ENCODE measurements around the gene LIMK1. TPM values are rescaled to one million over a fixed set of nuclear protein-coding genes. Genes with fewer than 3 reads are reported as not detected.

Gene LIMK1
- total RNA-seq, 8 experiments from 2014 or later = 25.7 to 64.5 (median 34.1) TPM

DNA sequence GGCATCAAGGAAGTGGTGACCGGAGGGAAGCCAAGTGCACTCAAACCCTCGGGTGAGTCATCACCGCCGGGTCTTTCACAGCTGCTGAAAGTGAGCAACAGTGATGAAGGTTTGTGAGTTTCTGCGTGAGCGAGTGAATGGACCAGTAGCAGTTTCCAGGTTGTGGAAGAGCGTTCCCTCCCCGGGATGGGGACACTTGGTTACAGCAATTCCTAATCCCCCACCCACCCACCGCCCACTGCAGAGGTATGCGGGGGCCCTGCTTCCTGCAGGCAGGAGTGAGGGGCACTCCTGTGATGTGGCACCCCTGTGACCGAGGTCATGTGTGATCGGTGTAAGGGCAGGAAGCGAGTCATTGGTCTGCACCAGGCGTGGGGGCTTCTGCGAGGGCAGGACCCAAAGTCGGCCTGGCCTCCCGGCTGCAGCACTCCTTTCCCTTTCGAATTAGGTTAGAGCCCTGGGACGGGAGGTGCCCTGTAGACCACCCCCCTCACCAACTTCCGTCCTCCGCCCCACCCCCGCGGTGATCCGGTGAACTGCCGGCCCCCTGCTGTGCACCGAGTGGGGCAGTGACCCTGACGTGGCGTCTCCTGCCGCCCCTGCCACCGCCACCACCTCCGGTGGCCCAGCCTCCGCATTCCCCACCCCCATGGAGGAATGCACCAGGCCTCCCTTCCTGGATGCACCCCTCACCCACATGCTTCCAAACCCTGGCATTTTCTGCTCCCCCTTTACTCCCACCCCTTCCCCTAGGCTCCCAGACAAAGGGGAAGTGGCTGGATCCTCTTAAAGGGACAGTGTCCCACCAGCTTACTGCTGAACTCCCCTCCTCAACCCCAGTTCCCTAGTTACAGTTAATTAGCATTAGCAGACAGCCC is 10.9 kb downstream of the LIMK1 start:
- in situ Hi-C loops (cut with MboI; ENCODE audit: low pct_unique_long_range_greater_than_20kb in 2 of 9, low sequenced_read_pairs in 9 of 9, unreplicated experiment in 9 of 9) = no loop called here
- Histone ChIP-seq H3K4me1 (replicated peaks in 1 of 2) (peaks cover 47 to 52% of the 10 kb centered on the region in 2 donors), H3K27ac (peak overlapping the region; percentile 70 to 82), H3K4me3 (peak overlapping the region in 4 of 5 donors; percentile 13 to 25 (median 22))
- ATAC-seq (replicated peaks in 6 of 8) = peak; percentile 50 to 76 (median 56)
- WGBS, 10 experiments = 0 to 37% methylated on average over 1 to 6 of the region's 32 CpGs; no CpG with 5 or more reads in 8 of the 10 experiments

DNA sequence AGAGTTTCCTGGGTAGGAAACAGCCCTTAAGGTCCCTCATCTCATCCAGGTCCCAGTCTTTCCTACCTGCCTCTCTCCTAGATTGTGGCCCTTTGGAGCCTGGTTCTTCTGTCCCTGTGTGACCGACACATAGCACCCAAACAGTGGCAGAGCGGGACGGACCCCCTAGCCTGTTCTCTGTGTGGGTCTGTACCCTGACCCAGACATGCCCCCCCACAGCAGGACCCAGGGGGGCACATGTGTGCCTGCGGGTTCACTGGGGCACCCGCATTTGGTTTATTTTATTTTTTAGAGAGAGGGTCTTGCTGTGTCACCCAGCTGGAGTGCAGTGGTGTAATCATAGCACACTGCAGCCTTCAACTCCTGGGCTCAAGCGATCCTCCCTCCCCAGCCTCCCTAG is 11.5 kb downstream of the LIMK1 start:
- no peak for ATAC-seq (replicated peaks in 6 of 8)
- Histone ChIP-seq H3K27ac (peak overlapping the region; percentile 70 to 82), H3K4me3 (peak overlapping the region in 2 of 5 donors; percentile 24 to 25), H3K4me1 (replicated peaks in 1 of 2) (peaks cover 47 to 52% of the 10 kb centered on the region in 2 donors)
- 80 to 100% methylated on average over 2 to 4 of the region's 6 CpGs; no CpG with 5 or more reads in 8 of the 10 experiments for WGBS, 10 experiments
- in situ Hi-C loops (cut with MboI; ENCODE audit: low pct_unique_long_range_greater_than_20kb in 2 of 9, low sequenced_read_pairs in 9 of 9, unreplicated experiment in 9 of 9) = no loop called here

DNA sequence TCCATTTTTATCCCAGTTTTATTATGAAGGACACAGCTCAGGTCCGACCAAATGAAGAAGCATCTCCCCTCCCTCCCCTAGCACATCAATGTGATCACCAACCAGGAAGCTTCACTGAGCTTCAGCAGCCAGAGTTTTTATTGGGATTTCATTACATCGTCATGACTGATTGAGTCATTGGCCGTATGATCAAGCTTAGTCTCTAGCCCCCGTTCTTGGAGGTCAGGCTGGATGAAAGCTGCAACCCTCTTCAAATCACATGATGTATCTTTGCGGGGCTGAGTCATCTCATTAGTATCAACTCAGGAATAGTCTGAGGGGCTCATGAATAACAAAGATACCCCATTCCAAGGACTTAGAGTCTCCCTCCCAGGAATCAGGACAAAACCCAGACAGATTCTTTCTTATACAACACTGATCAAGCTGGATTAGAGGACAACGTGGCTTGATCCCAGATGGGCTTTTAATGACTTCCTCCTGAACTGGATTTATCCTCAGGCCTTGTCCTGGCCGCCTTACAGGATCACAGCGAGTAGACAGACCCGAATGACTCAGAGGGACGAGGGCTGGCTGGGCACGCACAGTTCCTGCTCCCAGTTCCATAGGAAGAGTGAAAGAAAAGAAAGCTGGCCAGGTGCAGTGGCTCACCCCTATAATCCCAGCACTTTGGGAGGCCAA is 14.5 kb downstream of the LIMK1 start:
- ATAC-seq (replicated peaks in 6 of 8) = peak in 7 of 8 experiments; percentile 32 to 82 (median 77)
- 11 to 90% (median 61%) methylated on average over 2 to 8 of the region's 11 CpGs; no CpG with 5 or more reads in 2 of the 10 experiments for WGBS, 10 experiments
- Histone ChIP-seq H3K27ac (peak overlapping the region; percentile 82 to 83), H3K4me1 (replicated peaks in 1 of 2) (peaks cover 31 to 34% of the 10 kb centered on the region in 2 donors), H3K4me3 (no peak overlapping the region)
- in situ Hi-C loops (cut with MboI; ENCODE audit: low pct_unique_long_range_greater_than_20kb in 2 of 9, low sequenced_read_pairs in 9 of 9, unreplicated experiment in 9 of 9) = no loop called here

DNA sequence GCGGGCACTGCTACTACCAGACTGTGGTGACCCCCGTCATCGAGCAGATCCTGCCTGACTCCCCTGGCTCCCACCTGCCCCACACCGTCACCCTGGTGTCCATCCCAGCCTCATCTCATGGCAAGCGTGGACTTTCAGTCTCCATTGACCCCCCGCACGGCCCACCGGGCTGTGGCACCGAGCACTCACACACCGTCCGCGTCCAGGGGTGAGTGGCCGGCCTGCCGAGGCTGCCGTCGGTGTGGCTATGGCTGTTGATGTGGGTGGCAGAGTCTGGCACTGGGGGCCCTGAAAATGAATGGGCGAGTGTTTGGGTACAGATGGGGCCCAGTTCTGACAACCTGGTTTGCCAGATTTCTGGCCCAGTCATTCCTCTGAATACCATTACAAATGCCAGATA is 15.4 kb downstream of the LIMK1 start:
- H3K4me1 ChIP-seq (replicated peaks in 1 of 2) = peaks cover 22 to 25% of the 10 kb centered on the region in 2 donors
- no peak overlapping the region for H3K4me3 ChIP-seq
- H3K27ac ChIP-seq = peak overlapping the region; percentile 82 to 83
- WGBS, 10 experiments = 95 to 100% (median 97%) methylated on average over 1 to 16 of the region's 17 CpGs; no CpG with 5 or more reads in 7 of the 10 experiments
- no peak for ATAC-seq (replicated peaks in 6 of 8)
- in situ Hi-C loops (cut with MboI; ENCODE audit: low pct_unique_long_range_greater_than_20kb in 2 of 9, low sequenced_read_pairs in 9 of 9, unreplicated experiment in 9 of 9) = no loop called here

DNA sequence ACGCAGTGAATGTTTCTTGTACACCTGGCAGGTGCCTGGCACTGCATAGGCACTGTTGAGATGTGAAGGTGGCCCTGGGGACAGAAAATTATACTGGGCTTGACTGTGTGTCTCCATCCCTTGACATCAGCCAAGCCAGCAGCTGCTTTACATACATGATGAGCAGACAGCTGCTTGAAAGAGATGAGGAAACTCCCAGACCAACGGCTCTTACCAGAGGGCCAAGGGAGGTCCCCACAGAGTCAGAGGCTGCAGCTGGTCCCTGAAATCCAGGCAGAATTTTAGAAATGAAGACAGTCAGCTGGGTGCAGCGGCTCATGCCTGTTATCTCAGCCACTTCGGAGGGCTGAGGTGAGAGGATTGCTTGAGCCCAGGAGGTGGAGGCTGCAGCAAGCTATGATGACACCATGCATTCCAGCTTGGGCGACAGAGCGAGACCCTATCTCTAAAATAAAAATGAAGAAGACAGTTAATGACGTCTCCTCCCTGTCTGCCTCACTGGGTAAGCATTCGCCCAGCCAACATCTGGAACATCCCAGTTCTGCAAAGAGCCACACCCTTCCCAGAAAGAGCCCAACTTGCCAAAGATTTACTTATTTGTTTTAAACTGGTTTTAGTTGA is 17.6 kb downstream of the LIMK1 start:
- Histone ChIP-seq H3K27ac (no peak overlapping the region), H3K4me3 (no peak overlapping the region), H3K4me1 (replicated peaks in 1 of 2) (peaks cover 16 to 18% of the 10 kb centered on the region in 2 donors)
- in situ Hi-C loops (cut with MboI; ENCODE audit: low pct_unique_long_range_greater_than_20kb in 2 of 9, low sequenced_read_pairs in 9 of 9, unreplicated experiment in 9 of 9) = no loop called here
- 25 to 100% (median 74%) methylated on average over 1 to 6 of the region's 8 CpGs; no CpG with 5 or more reads in 4 of the 10 experiments for WGBS, 10 experiments
- peak in 3 of 8 experiments; percentile 38 to 88 (median 78) for ATAC-seq (replicated peaks in 6 of 8)

DNA sequence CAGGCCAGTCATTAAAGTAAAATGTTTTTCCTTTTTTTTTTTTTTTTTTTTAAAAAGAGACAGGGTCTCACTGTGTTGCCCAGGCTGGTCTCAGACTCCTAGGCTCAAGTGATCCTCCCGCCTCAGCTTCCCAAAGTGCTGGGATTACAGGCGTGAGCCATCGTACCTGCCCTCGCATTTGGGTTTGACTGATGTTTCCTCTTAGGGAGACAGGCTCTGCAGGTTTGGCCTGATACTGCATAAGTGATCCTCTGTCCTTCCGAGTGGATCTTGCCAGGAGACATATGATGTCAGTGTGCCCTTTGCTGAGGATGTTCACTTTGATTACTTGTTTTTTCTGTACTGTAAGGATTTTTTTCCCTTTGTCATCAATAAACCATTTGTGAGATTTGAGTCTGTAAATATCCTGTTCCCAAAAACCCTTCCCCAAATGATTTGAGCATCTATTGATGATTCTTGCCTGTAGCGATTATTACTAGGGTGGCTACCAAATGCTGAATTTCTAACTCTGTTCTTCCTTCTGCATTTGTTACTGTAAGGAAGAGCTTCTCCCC is 19.7 kb downstream of the LIMK1 start:
- Histone ChIP-seq H3K4me1 (replicated peaks in 1 of 2) (peaks cover 8 to 9% of the 10 kb centered on the region in 2 donors), H3K4me3 (no peak overlapping the region), H3K27ac (no peak overlapping the region)
- in situ Hi-C loops (cut with MboI; ENCODE audit: low pct_unique_long_range_greater_than_20kb in 2 of 9, low sequenced_read_pairs in 9 of 9, unreplicated experiment in 9 of 9) = no loop called here
- WGBS, 10 experiments = 80 to 100% (median 92%) methylated on average over 1 to 4 of the region's 6 CpGs; no CpG with 5 or more reads in 3 of the 10 experiments
- no peak for ATAC-seq (replicated peaks in 6 of 8)

DNA sequence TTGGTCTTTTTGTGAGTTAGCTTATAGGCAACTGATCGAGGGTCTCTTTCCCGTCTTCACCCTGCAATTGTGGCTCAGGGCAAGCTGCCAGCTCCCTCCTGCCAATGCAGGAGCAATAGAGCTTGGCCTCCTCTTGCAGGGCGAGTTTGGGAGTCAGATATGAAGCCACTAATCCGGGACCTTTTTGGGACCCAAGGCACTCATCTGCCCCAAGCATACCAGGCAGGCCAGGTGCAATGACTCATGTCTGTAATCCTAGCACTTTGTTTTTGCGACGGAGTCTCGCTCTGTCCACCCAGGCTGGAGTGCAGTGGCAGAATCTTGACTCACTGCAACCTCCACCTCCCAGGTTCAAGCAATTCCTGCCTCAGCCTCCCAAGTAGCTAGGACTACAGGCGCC is 21.1 kb downstream of the LIMK1 start:
- Histone ChIP-seq H3K4me1 (replicated peaks in 1 of 2) (peaks cover 6 to 7% of the 10 kb centered on the region in 2 donors), H3K27ac (no peak overlapping the region), H3K4me3 (no peak overlapping the region)
- 87 to 100% (median 95%) methylated on average over 1 to 6 of the region's 8 CpGs; no CpG with 5 or more reads in 3 of the 10 experiments for WGBS, 10 experiments
- no peak for ATAC-seq (replicated peaks in 6 of 8)
- in situ Hi-C loops (cut with MboI; ENCODE audit: low pct_unique_long_range_greater_than_20kb in 2 of 9, low sequenced_read_pairs in 9 of 9, unreplicated experiment in 9 of 9) = no loop called here

DNA sequence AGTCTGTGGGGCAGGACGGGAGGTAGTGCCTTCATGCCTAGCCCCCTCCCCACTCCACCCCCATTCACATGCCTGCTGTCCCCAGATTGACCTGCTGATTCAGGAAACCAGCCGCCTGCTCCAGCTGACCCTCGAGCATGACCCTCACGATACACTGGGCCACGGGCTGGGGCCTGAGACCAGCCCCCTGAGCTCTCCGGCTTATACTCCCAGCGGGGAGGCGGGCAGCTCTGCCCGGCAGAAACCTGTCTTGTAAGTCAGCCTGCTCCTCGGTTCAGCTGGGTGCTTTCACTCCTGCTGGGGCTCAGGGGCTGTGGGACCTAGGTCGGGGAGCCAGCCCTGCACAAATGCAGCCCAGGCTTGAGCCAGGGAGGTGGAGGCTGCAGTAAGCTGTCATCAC is 22.4 kb downstream of the LIMK1 start:
- WGBS, 10 experiments = 51 to 100% (median 70%) methylated on average over 1 to 5 of the region's 11 CpGs; no CpG with 5 or more reads in 6 of the 10 experiments
- in situ Hi-C loops (cut with MboI; ENCODE audit: low pct_unique_long_range_greater_than_20kb in 2 of 9, low sequenced_read_pairs in 9 of 9, unreplicated experiment in 9 of 9) = no loop called here
- peak in 4 of 8 experiments; percentile 24 to 83 (median 76) for ATAC-seq (replicated peaks in 6 of 8)

DNA sequence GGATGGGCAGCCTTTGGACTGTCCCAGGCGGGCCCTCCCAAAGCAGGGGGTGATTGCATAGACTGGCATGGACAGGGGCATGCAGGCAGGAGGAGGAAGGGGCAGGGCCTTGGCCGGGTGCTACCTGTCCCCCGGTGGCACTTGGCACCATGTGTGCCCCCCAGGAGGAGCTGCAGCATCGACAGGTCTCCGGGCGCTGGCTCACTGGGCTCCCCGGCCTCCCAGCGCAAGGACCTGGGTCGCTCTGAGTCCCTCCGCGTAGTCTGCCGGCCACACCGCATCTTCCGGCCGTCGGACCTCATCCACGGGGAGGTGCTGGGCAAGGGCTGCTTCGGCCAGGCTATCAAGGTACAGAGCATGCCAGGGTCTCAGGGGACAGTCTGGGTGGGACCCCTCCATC is 23.2 kb downstream of the LIMK1 start:
- Histone ChIP-seq H3K27ac (no peak overlapping the region), H3K4me1 (replicated peaks in 1 of 2) (peaks cover 6 to 7% of the 10 kb centered on the region in 2 donors), H3K4me3 (no peak overlapping the region)
- in situ Hi-C loops (cut with MboI; ENCODE audit: low pct_unique_long_range_greater_than_20kb in 2 of 9, low sequenced_read_pairs in 9 of 9, unreplicated experiment in 9 of 9) = no loop called here
- no peak for ATAC-seq (replicated peaks in 6 of 8)
- 80 to 100% (median 100%) methylated on average over 1 to 2 of the region's 18 CpGs; no CpG with 5 or more reads in 7 of the 10 experiments for WGBS, 10 experiments

More for the DNA sequence above, 22.4 kb downstream of the LIMK1 start:
- no peak overlapping the region for H3K4me3 ChIP-seq
- H3K27ac ChIP-seq = peak overlapping the region; percentile 29 to 40
- peaks cover 6 to 7% of the 10 kb centered on the region in 2 donors for H3K4me1 ChIP-seq (replicated peaks in 1 of 2)

DNA sequence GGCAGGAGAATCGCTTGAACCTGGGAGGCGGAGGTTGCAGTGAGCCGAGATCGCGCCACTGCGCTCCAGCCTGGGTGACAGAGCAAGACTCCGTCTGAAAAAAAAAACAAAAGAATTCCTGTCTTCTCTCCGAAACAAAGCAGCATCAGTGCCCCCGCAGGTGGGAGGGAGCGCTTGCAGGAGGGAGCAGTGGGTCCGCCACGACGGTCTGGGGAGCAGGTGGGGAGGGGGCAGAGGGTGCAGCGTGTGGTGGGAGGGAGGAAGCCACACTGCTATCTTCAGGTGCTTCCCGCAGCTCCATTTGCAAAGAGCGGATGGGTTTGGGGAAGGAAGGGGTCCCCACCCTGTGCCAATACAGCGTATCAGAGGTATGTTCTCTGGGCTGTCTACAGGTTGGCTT is 31.7 kb downstream of the LIMK1 start:
- Histone ChIP-seq H3K4me1 (replicated peaks in 1 of 2) (no peaks in the 10 kb centered on the region), H3K27ac (no peak overlapping the region), H3K4me3 (no peak overlapping the region)
- in situ Hi-C loops (cut with MboI; ENCODE audit: low pct_unique_long_range_greater_than_20kb in 2 of 9, low sequenced_read_pairs in 9 of 9, unreplicated experiment in 9 of 9) = no loop called here
- WGBS, 10 experiments = 80 to 100% methylated on average over 1 of the region's 17 CpGs; no CpG with 5 or more reads in 8 of the 10 experiments
- ATAC-seq (replicated peaks in 6 of 8) = no peak

DNA sequence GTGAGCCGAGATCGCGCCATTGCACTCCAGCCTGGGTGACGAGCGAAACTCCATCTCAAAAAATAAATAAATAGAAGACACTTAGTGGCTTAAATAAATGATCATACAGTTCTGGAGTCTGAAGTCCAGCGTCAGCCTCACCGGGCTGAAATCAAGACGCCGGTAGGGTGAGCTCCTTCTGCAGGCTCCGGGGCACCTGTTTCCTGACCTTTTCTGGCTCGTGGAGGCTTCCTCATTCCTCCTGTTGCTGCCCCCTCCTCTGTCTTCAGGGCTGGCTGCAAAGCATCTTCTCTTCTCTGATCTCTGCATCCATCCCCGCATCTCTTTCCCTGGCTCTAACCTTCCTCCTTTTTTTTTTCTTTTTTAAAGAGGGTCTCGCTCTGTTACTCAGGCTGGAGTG is 32.8 kb downstream of the LIMK1 start:
- no peak for ATAC-seq (replicated peaks in 6 of 8)
- 72 to 100% (median 94%) methylated on average over 1 to 4 of the region's 13 CpGs; no CpG with 5 or more reads in 1 of the 10 experiments for whole genome bisulfite sequencing, 10 experiments
- Histone ChIP-seq H3K27ac (no peak overlapping the region), H3K4me1 (replicated peaks in 1 of 2) (no peaks in the 10 kb centered on the region), H3K4me3 (no peak overlapping the region)
- in situ Hi-C loops (cut with MboI; ENCODE audit: low pct_unique_long_range_greater_than_20kb in 2 of 9, low sequenced_read_pairs in 9 of 9, unreplicated experiment in 9 of 9) = no loop called here

DNA sequence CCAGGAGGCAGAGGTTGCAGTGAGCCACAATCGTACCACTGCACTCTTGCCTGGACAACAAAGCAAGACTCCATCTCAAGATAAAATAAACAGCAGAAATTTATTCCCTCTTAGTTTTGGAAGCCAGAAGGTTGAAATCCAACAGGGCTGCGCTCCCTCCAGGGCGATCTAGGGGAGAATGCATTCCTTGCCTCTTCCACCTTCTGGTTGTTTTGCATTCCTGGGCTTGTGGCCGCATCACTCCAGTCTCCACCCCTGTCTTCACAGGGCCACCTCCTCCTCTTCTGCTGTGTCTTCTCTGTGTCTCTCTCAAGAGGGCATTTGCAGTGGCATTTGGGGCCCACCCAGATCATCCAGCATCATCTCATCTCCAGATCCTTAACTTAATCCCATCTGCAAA is 36.2 kb downstream of the LIMK1 start:
- ATAC-seq (replicated peaks in 6 of 8) = no peak
- Histone ChIP-seq H3K4me3 (no peak overlapping the region), H3K27ac (no peak overlapping the region), H3K4me1 (replicated peaks in 1 of 2) (no peaks in the 10 kb centered on the region)
- in situ Hi-C loops (cut with MboI; ENCODE audit: low pct_unique_long_range_greater_than_20kb in 2 of 9, low sequenced_read_pairs in 9 of 9, unreplicated experiment in 9 of 9) = no loop called here
- 80 to 100% (median 95%) methylated on average over 1 to 4 of the region's 4 CpGs; no CpG with 5 or more reads in 2 of the 10 experiments for WGBS, 10 experiments

Data from motor neuron (in vitro differentiated cells).